Trophoblast cell (in vitro differentiated cells and primary cell): ENCODE data around the gene BMP10.
A peak's percentile ranks its signal among the peaks of the same experiment; 100 is the strongest.

Source experiments
- DNase-seq, 2 donors: peaks; one replicate each; pipeline ENCODE4 v3.0.0-alpha.2; 2016
- H2AFZ ChIP-seq: 2 replicates; pipeline ENCODE4 v1.6.1; 2013; ENCODE audit warnings: low read length, moderate library complexity, mild to moderate bottlenecking; ENCODE audit not compliant: insufficient read depth, poor library complexity
- H2AK5ac ChIP-seq: 2 replicates; pipeline ENCODE4 v1.6.1; 2013; ENCODE audit warnings: mild to moderate bottlenecking, low read length
- H2BK120ac ChIP-seq: 2 replicates; pipeline ENCODE4 v1.6.1; 2013; ENCODE audit warnings: low read length, mild to moderate bottlenecking, moderate library complexity; ENCODE audit not compliant: insufficient read depth, poor library complexity
- H2BK12ac ChIP-seq: 2 replicates; pipeline ENCODE4 v1.6.1; 2013; ENCODE audit warnings: mild to moderate bottlenecking, low read length, moderate library complexity
- H2BK5ac ChIP-seq: 2 replicates; pipeline ENCODE4 v1.6.1; 2013; ENCODE audit warnings: low read length, low read depth, moderate library complexity, mild to moderate bottlenecking; ENCODE audit not compliant: poor library complexity
- H3K14ac ChIP-seq: 2 replicates; pipeline ENCODE4 v1.6.1; 2013; ENCODE audit warnings: mild to moderate bottlenecking, low read length
- H3K18ac ChIP-seq: 2 replicates; pipeline ENCODE4 v1.6.1; 2013; ENCODE audit warnings: mild to moderate bottlenecking, low read length
- H3K23ac ChIP-seq: 2 replicates; pipeline ENCODE4 v1.6.1; 2013; ENCODE audit warnings: low read length
- H3K27ac ChIP-seq: 2 replicates; pipeline ENCODE4 v1.5.1; 2013; ENCODE audit warnings: low read depth, mild to moderate bottlenecking, inconsistent platforms, low read length, moderate library complexity
- H3K27me3 ChIP-seq: 2 replicates; pipeline ENCODE4 v1.6.1; 2013; ENCODE audit warnings: inconsistent platforms, mild to moderate bottlenecking, low read length, moderate library complexity; ENCODE audit not compliant: insufficient read depth
- H3K36me3 ChIP-seq, 2 experiments: 1 replicate in 1 of 2; 2 replicates in 1 of 2; pipeline ENCODE4 v1.6.1; 2013; ENCODE audit warnings: low read length in 2 of 2, mild to moderate bottlenecking in 2 of 2, moderate library complexity in 1 of 2; ENCODE audit not compliant: insufficient read depth in 2 of 2, control insufficient read depth in 1 of 2
- H3K4ac ChIP-seq: 2 replicates; pipeline ENCODE4 v1.6.1; 2013; ENCODE audit warnings: low read depth, mild to moderate bottlenecking, low read length, moderate library complexity
- H3K4me1 ChIP-seq, 2 experiments: 1 replicate in 1 of 2; 2 replicates in 1 of 2; pipeline ENCODE4 v1.6.1; 2013; ENCODE audit warnings: low read length in 2 of 2, mild to moderate bottlenecking in 2 of 2, moderate library complexity in 1 of 2; ENCODE audit not compliant: insufficient read depth in 2 of 2, control insufficient read depth in 1 of 2
- H3K4me2 ChIP-seq: 2 replicates; pipeline ENCODE4 v1.6.1; 2013; ENCODE audit warnings: inconsistent platforms, mild to moderate bottlenecking, low read length, moderate library complexity
- H3K4me3 ChIP-seq: 2 replicates; pipeline ENCODE4 v1.5.1; 2013; ENCODE audit warnings: mild to moderate bottlenecking, low read depth, low read length, inconsistent platforms
- H3K79me1 ChIP-seq: one replicate; pipeline ENCODE4 v1.6.1; 2013; ENCODE audit warnings: low read length
- H3K79me2 ChIP-seq: 2 replicates; pipeline ENCODE4 v1.6.1; 2013; ENCODE audit warnings: low read length, mild to moderate bottlenecking; ENCODE audit not compliant: control insufficient read depth, insufficient read depth, poor library complexity
- H3K9ac ChIP-seq: 2 replicates; pipeline ENCODE4 v1.6.1; 2013; ENCODE audit warnings: mild to moderate bottlenecking, low read length
- H3K9me3 ChIP-seq: 2 replicates; pipeline ENCODE4 v1.6.1; 2013; ENCODE audit warnings: low read depth, mild to moderate bottlenecking, control low read depth, inconsistent platforms, low read length; ENCODE audit not compliant: insufficient read depth
- H4K12ac ChIP-seq: 2 replicates; pipeline ENCODE4 v1.6.1; 2013; ENCODE audit warnings: low read depth, mild to moderate bottlenecking, low read length, moderate library complexity
- H4K8ac ChIP-seq: 2 replicates; pipeline ENCODE4 v1.6.1; 2013; ENCODE audit warnings: low read depth, mild to moderate bottlenecking, low read length, moderate library complexity
- H4K91ac ChIP-seq: one replicate; pipeline ENCODE4 v1.6.1; 2013; ENCODE audit warnings: low read depth, mild to moderate bottlenecking, low read length, moderate library complexity
- WGBS: extraction: QIAGEN DNeasy Blood & Tissue Kit; methylation state at CpG from one replicate; pipeline ENCODE4 v1.1.7; 2013; ENCODE audit warnings: missing lambda C conversion rate; ENCODE audit not compliant: insufficient read length, insufficient coverage; ENCODE audit errors: extremely low coverage; 5-methylcytosine and 5-hydroxymethylcytosine counted together

The BMP10 gene

GRCh38 chr2:68853915-68854314 is 17.3 kb downstream of the BMP10 start:
- no peak overlapping the region for H2BK120ac ChIP-seq
- no peak overlapping the region for H2AFZ ChIP-seq
- no peak overlapping the region for H3K23ac ChIP-seq
- H2BK12ac ChIP-seq, result no peak overlapping the region
- H3K9ac ChIP-seq, result no peak overlapping the region
- no peaks in the 10 kb centered on the region for H3K4me1 ChIP-seq
- H4K12ac ChIP-seq, result no peak overlapping the region
- H3K14ac ChIP-seq, result no peak overlapping the region
- H3K27ac ChIP-seq, result no peak overlapping the region
- no peak overlapping the region for H3K18ac ChIP-seq
- no peak overlapping the region for H3K4ac ChIP-seq
- H2BK5ac ChIP-seq, result no peak overlapping the region
- H4K91ac ChIP-seq, result no peak overlapping the region
- peak in 1 of 2 donors; percentile 78 for DNase-seq
- H3K36me3 ChIP-seq, result no peaks in the 10 kb centered on the region
- H3K79me2 ChIP-seq, result no peaks in the 10 kb centered on the region
- H3K27me3 ChIP-seq, result no peaks in the 10 kb centered on the region
- H2AK5ac ChIP-seq, result no peak overlapping the region
- no peak overlapping the region for H3K4me2 ChIP-seq
- H4K8ac ChIP-seq, result no peak overlapping the region
- H3K9me3 ChIP-seq, result no peaks in the 10 kb centered on the region
- WGBS, result no CpG with 5 or more reads among the region's 4 CpGs
- H3K79me1 ChIP-seq, result no peaks in the 10 kb centered on the region
- no peak overlapping the region for H3K4me3 ChIP-seq

- Histone ChIP-seq H2BK12ac (no peak overlapping the region), H3K23ac (no peak overlapping the region), H3K9ac (no peak overlapping the region), H3K4me2 (no peak overlapping the region), H3K18ac (no peak overlapping the region), H4K12ac (no peak overlapping the region), H2AK5ac (no peak overlapping the region), H4K8ac (no peak overlapping the region), H3K9me3 (no peaks in the 10 kb centered on the region), H3K27me3 (no peaks in the 10 kb centered on the region), H3K4me1 (no peaks in the 10 kb centered on the region), H2AFZ (no peak overlapping the region), H3K79me1 (no peaks in the 10 kb centered on the region), H3K27ac (no peak overlapping the region), H2BK120ac (no peak overlapping the region), H3K79me2 (no peaks in the 10 kb centered on the region), H3K14ac (no peak overlapping the region), H3K4me3 (no peak overlapping the region), H3K4ac (no peak overlapping the region), H2BK5ac (no peak overlapping the region), H4K91ac (no peak overlapping the region), H3K36me3 (no peaks in the 10 kb centered on the region)
- peak; percentile 25 to 66 for DNase-seq
- WGBS, result no CpG with 5 or more reads among the region's 2 CpGs
Observed at GRCh38 chr2:68853035-68853434, 18.2 kb downstream of the BMP10 start.

GRCh38 chr2:68850524-68850923 is 20.7 kb downstream of the BMP10 start:
- H3K4me3 ChIP-seq, result no peak overlapping the region
- H3K14ac ChIP-seq, result no peak overlapping the region
- H3K9me3 ChIP-seq, result no peaks in the 10 kb centered on the region
- H2AFZ ChIP-seq, result no peak overlapping the region
- no peak for DNase-seq
- no peak overlapping the region for H3K4ac ChIP-seq
- no peak overlapping the region for H2BK5ac ChIP-seq
- H3K4me2 ChIP-seq, result no peak overlapping the region
- WGBS, result no CpG with 5 or more reads among the region's 3 CpGs
- no peak overlapping the region for H3K9ac ChIP-seq
- no peak overlapping the region for H2BK120ac ChIP-seq
- no peak overlapping the region for H4K12ac ChIP-seq
- H3K27me3 ChIP-seq, result no peaks in the 10 kb centered on the region
- H3K79me2 ChIP-seq, result no peaks in the 10 kb centered on the region
- H3K79me1 ChIP-seq, result no peaks in the 10 kb centered on the region
- no peak overlapping the region for H3K27ac ChIP-seq
- no peak overlapping the region for H2AK5ac ChIP-seq
- H4K8ac ChIP-seq, result no peak overlapping the region
- no peaks in the 10 kb centered on the region for H3K4me1 ChIP-seq
- no peak overlapping the region for H4K91ac ChIP-seq
- H3K36me3 ChIP-seq, result no peaks in the 10 kb centered on the region
- H2BK12ac ChIP-seq, result no peak overlapping the region
- H3K18ac ChIP-seq, result no peak overlapping the region
- H3K23ac ChIP-seq, result no peak overlapping the region

- Histone ChIP-seq H4K8ac (no peak overlapping the region), H4K12ac (no peak overlapping the region), H3K23ac (no peak overlapping the region), H3K4me3 (no peak overlapping the region), H2AK5ac (no peak overlapping the region), H3K14ac (no peak overlapping the region), H3K4me1 (no peaks in the 10 kb centered on the region), H2BK12ac (no peak overlapping the region), H3K27ac (no peak overlapping the region), H2AFZ (no peak overlapping the region), H3K9me3 (no peaks in the 10 kb centered on the region), H3K36me3 (no peaks in the 10 kb centered on the region), H4K91ac (no peak overlapping the region), H3K79me1 (no peaks in the 10 kb centered on the region), H3K9ac (no peak overlapping the region), H2BK120ac (no peak overlapping the region), H3K79me2 (no peaks in the 10 kb centered on the region), H3K4me2 (no peak overlapping the region), H3K27me3 (no peaks in the 10 kb centered on the region), H3K18ac (no peak overlapping the region), H3K4ac (no peak overlapping the region), H2BK5ac (no peak overlapping the region)
- peak; percentile 53 to 69 for DNase-seq
- WGBS, result no CpG with 5 or more reads among the region's 4 CpGs
Observed at GRCh38 chr2:68849579-68850030, 21.6 kb downstream of the BMP10 start.
